NCI-H128 (cell line): ENCODE results near the gene NRIP2.

Experiments
- DNase-seq: peaks from one replicate; lab custom pipeline; 2025; ENCODE audit not compliant: unreplicated experiment; lab: John Stamatoyannopoulos, UW

Gene NRIP2

GRCh38 chr12:2851931-2852330 lies 17.1 kb upstream of the NRIP2 start:
- DNase-seq = no peak

GRCh38 chr12:2845280-2845679 lies 10.4 kb upstream of the NRIP2 start:
- DNase-seq = no peak

GRCh38 chr12:2844786-2845185 lies 10.0 kb upstream of the NRIP2 start:
- DNase-seq = no peak

GRCh38 chr12:2842948-2843347 lies 8.1 kb upstream of the NRIP2 start:
- DNase-seq = no peak

GRCh38 chr12:2841056-2841650 lies 6.3 kb upstream of the NRIP2 start:
- DNase-seq = no peak

- DNase-seq = no peak
Measured at GRCh38 chr12:2836574-2836973, 1.7 kb upstream of the NRIP2 start.

GRCh38 chr12:2835691-2836403 lies 1.0 kb upstream of the NRIP2 start:
- DNase-seq = no peak

GRCh38 chr12:2833810-2834209 lies 1.0 kb downstream of the NRIP2 start:
- DNase-seq = no peak

- no peak for DNase-seq
Measured at GRCh38 chr12:2833327-2833726, 1.5 kb downstream of the NRIP2 start.

GRCh38 chr12:2832550-2833127 lies 2.2 kb downstream of the NRIP2 start:
- no peak for DNase-seq

- no peak for DNase-seq
Measured at GRCh38 chr12:2829275-2829674, 5.6 kb downstream of the NRIP2 start.

- DNase-seq = no peak
Measured at GRCh38 chr12:2826721-2827515, 7.9 kb downstream of the NRIP2 start.

- no peak for DNase-seq
Measured at GRCh38 chr12:2826036-2826435, 8.8 kb downstream of the NRIP2 start.

- no peak for DNase-seq
Measured at GRCh38 chr12:2825132-2825531, 9.7 kb downstream of the NRIP2 start.

- no peak for DNase-seq
Measured at GRCh38 chr12:2824541-2824940, 10.3 kb downstream of the NRIP2 start.

- no peak for DNase-seq
Measured at GRCh38 chr12:2823483-2823882, 11.4 kb downstream of the NRIP2 start.

- DNase-seq = no peak
Measured at GRCh38 chr12:2820432-2820831, 14.4 kb downstream of the NRIP2 start.

- no peak for DNase-seq
Measured at GRCh38 chr12:2819810-2820209, 15.0 kb downstream of the NRIP2 start.

- peak; percentile 21 for DNase-seq
Measured at GRCh38 chr12:2813214-2814185, 21.3 kb downstream of the NRIP2 start.
